ENCODE results near the gene BTAF1. TPM values are rescaled to one million over a fixed set of nuclear protein-coding genes. Genes with fewer than 3 reads are reported as not detected.

BTAF1 gene
- total and polyA plus RNA-seq, 2 experiments from 2014 or later = 15.3 to 45.0 TPM

- peak overlapping the region; percentile 62 for H3K4me2 ChIP-seq
- TF ChIP-seq EZH2phosphoT487 (IDR thresholded peaks at IDR 0.05; ENCODE audit: low read depth, severe bottlenecking, unreplicated experiment) (no peak), EZH2 (IDR thresholded peaks at IDR 0.05; ENCODE audit: borderline replicate concordance) (no peak)
- TF ChIP-seq, protein P1, sequence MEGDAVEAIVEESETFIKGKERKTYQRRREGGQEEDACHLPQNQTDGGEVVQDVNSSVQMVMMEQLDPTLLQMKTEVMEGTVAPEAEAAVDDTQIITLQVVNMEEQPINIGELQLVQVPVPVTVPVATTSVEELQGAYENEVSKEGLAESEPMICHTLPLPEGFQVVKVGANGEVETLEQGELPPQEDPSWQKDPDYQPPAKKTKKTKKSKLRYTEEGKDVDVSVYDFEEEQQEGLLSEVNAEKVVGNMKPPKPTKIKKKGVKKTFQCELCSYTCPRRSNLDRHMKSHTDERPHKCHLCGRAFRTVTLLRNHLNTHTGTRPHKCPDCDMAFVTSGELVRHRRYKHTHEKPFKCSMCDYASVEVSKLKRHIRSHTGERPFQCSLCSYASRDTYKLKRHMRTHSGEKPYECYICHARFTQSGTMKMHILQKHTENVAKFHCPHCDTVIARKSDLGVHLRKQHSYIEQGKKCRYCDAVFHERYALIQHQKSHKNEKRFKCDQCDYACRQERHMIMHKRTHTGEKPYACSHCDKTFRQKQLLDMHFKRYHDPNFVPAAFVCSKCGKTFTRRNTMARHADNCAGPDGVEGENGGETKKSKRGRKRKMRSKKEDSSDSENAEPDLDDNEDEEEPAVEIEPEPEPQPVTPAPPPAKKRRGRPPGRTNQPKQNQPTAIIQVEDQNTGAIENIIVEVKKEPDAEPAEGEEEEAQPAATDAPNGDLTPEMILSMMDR (IDR thresholded peaks at IDR 0.05; ENCODE audit: poor library complexity) = no peak
- no peak overlapping the region for H3K4me3 ChIP-seq
- H3K79me2 ChIP-seq = no peaks in the 10 kb centered on the region
- H4K20me1 ChIP-seq (ENCODE audit: insufficient read depth, poor library complexity, severe bottlenecking) = no peaks in the 10 kb centered on the region
- no peaks in the 10 kb centered on the region for H3K27me3 ChIP-seq
- no peaks in the 10 kb centered on the region for H3K9me3 ChIP-seq (ENCODE audit: low read depth)
- H2AFZ ChIP-seq = no peak overlapping the region
- H3K36me3 ChIP-seq (replicated peaks; ENCODE audit: insufficient read depth, low read depth) = no peaks in the 10 kb centered on the region
- H3K9me2 ChIP-seq (replicated peaks; ENCODE audit: insufficient read depth) = no peaks in the 10 kb centered on the region
- WGBS (ENCODE audit: low lambda C conversion rate, missing lambda C conversion rate) = 100% methylated on average over 1 of the region's 1 CpG
- no peak for DNase-seq (ENCODE audit: low spot score)
- H3K27ac ChIP-seq = peak overlapping the region; percentile 10
- H3K4me1 ChIP-seq (ENCODE audit: insufficient read depth) = peaks cover 19% of the 10 kb centered on the region
Observed at GRCh38 chr10:91884536-91884935, 39.0 kb upstream of the BTAF1 start.

- no peaks in the 10 kb centered on the region for H3K36me3 ChIP-seq (replicated peaks; ENCODE audit: insufficient read depth, low read depth)
- no peaks in the 10 kb centered on the region for H3K9me3 ChIP-seq (ENCODE audit: low read depth)
- no peaks in the 10 kb centered on the region for H3K79me2 ChIP-seq
- 98% methylated on average over 9 of the region's 9 CpGs for WGBS (ENCODE audit: low lambda C conversion rate, missing lambda C conversion rate)
- no peak overlapping the region for H3K4me2 ChIP-seq
- H3K4me3 ChIP-seq = no peak overlapping the region
- H3K4me1 ChIP-seq (ENCODE audit: insufficient read depth) = peaks cover 19% of the 10 kb centered on the region
- no peaks in the 10 kb centered on the region for H3K27me3 ChIP-seq
- no peaks in the 10 kb centered on the region for H3K9me2 ChIP-seq (replicated peaks; ENCODE audit: insufficient read depth)
- TF ChIP-seq EZH2 (IDR thresholded peaks at IDR 0.05; ENCODE audit: borderline replicate concordance) = no peak
- H3K27ac ChIP-seq = no peak overlapping the region
- DNase-seq (ENCODE audit: low spot score) = no peak
- H2AFZ ChIP-seq = no peak overlapping the region
- no peaks in the 10 kb centered on the region for H4K20me1 ChIP-seq (ENCODE audit: insufficient read depth, poor library complexity, severe bottlenecking)
Observed at GRCh38 chr10:91885362-91886079, 38.0 kb upstream of the BTAF1 start.

DNA sequence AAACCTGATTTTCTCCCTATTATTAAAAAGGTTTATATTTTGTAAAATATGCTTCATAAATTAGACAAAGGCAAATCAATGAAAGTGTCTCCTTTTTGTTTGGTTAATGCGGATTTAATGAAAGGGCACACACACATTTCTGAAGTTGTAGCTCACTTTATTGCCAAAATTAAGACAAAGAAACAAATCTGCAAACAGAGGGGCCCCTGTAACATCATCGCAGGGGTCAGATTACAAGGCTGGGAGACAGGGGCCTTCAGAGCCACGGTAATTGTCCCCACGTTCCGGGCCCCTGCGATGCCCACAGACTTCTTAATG lies 36.7 kb upstream of the BTAF1 start:
- TF ChIP-seq EZH2phosphoT487 (IDR thresholded peaks at IDR 0.05; ENCODE audit: low read depth, severe bottlenecking, unreplicated experiment) (no peak), EZH2 (IDR thresholded peaks at IDR 0.05; ENCODE audit: borderline replicate concordance) (no peak)
- TF ChIP-seq, protein P1 (IDR thresholded peaks at IDR 0.05; ENCODE audit: poor library complexity) = no peak
- DNase-seq (ENCODE audit: low spot score) = no peak
- peak overlapping the region; percentile 92 for H2AFZ ChIP-seq
- no peaks in the 10 kb centered on the region for H3K27me3 ChIP-seq
- whole genome bisulfite sequencing (ENCODE audit: low lambda C conversion rate, missing lambda C conversion rate) = 9% methylated on average over 6 of the region's 6 CpGs
- peak overlapping the region; percentile 36 for H3K27ac ChIP-seq
- no peaks in the 10 kb centered on the region for H3K9me2 ChIP-seq (replicated peaks; ENCODE audit: insufficient read depth)
- peak overlapping the region; percentile 96 for H3K4me2 ChIP-seq
- no peaks in the 10 kb centered on the region for H3K9me3 ChIP-seq (ENCODE audit: low read depth)
- peaks cover 19% of the 10 kb centered on the region for H3K4me1 ChIP-seq (ENCODE audit: insufficient read depth)
- no peaks in the 10 kb centered on the region for H3K79me2 ChIP-seq
- peak overlapping the region; percentile 71 for H3K4me3 ChIP-seq
- H4K20me1 ChIP-seq (ENCODE audit: insufficient read depth, poor library complexity, severe bottlenecking) = no peaks in the 10 kb centered on the region
- no peaks in the 10 kb centered on the region for H3K36me3 ChIP-seq (replicated peaks; ENCODE audit: insufficient read depth, low read depth)

DNA sequence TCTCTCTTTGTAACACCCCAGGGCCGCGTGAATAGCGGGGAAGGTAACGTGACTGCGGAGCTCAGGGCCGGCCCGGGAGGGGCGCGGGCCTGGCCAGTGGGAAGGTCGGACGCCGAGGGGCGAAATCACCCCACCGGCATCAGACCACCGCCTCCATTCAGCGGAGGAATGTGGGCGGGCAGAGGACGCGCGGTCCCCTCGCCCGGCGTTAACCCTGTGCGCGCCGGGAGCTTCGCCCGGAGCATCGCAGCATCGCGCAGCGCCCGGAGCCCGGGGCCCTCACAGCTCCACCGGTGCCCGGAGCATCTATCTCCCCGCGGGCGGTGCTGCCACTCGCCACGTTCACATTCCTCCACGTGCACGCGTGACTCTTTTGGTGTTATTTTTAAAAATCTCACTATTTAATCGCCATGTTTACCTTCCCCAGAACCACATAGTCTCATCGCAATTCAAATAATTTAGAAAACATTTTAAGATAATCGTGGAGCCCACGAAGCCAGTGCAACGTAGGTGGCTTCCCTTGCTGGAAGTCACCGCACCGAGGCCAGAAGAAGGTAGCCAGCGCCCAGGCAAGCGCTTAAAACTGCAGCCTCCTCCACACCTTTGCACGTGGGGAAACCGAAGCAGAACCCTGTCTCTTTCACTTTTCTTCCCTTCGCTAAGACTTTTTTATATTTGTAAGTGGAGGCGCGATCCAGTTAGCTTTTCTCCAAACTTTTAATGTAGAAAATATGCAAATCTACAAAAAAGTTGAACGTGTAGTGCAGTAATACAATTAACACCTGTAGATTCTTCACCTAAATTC lies 36.1 kb upstream of the BTAF1 start:
- 1% methylated on average over 59 of the region's 59 CpGs for WGBS (ENCODE audit: low lambda C conversion rate, missing lambda C conversion rate)
- no peak for TF ChIP-seq EZH2phosphoT487 (IDR thresholded peaks at IDR 0.05; ENCODE audit: low read depth, severe bottlenecking, unreplicated experiment)
- no peak for TF ChIP-seq EZH2 (IDR thresholded peaks at IDR 0.05; ENCODE audit: borderline replicate concordance)
- TF ChIP-seq, protein P1 (IDR thresholded peaks at IDR 0.05; ENCODE audit: poor library complexity) = no peak
- DNase-seq (ENCODE audit: low spot score) = peak; percentile 74

More for the DNA sequence above, 36.1 kb upstream of the BTAF1 start:
- Histone ChIP-seq H3K27me3 (no peaks in the 10 kb centered on the region), H4K20me1 (ENCODE audit: insufficient read depth, poor library complexity, severe bottlenecking) (no peaks in the 10 kb centered on the region), H2AFZ (peak overlapping the region; percentile 92), H3K9me2 (replicated peaks; ENCODE audit: insufficient read depth) (no peaks in the 10 kb centered on the region), H3K4me3 (peak overlapping the region; percentile 71), H3K27ac (peak overlapping the region; percentile 47), H3K36me3 (replicated peaks; ENCODE audit: insufficient read depth, low read depth) (no peaks in the 10 kb centered on the region), H3K79me2 (no peaks in the 10 kb centered on the region), H3K4me2 (peak overlapping the region; percentile 96), H3K9me3 (ENCODE audit: low read depth) (no peaks in the 10 kb centered on the region), H3K4me1 (ENCODE audit: insufficient read depth) (peaks cover 19% of the 10 kb centered on the region)

Data from hepatocyte (in vitro differentiated cells).